LNCAP (cell line): ENCODE data around the gene DLGAP4.

Experiments
- CTCF ChIP-seq: fragments of 450-650 bp; IDR thresholded peaks from 2 replicates; pipeline ENCODE4 v1.5.1; 2017; ENCODE audit warnings: mild to moderate bottlenecking

The DLGAP4 gene

DNA sequence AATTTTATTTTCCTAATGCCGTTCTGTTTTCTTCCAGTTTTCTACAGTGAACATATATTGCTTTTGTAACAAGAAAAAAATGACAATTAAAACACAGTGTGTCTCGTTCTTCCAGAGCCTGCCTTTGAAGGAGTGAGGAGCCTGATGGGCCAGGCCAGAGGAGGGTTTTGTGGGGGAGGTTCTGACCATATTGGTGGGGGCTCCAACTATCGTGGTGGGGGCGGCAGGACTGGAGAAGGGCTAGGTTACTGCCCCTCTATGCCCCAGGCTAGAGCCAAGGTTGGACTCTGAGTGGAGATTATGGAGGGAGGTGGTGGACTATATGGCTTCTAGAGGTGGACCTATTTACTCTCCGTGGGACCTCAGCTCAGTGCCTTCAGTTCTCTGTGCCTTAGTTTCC, 24.0 kb downstream of the DLGAP4 start:
- TF ChIP-seq CTCF, result no peak

DNA sequence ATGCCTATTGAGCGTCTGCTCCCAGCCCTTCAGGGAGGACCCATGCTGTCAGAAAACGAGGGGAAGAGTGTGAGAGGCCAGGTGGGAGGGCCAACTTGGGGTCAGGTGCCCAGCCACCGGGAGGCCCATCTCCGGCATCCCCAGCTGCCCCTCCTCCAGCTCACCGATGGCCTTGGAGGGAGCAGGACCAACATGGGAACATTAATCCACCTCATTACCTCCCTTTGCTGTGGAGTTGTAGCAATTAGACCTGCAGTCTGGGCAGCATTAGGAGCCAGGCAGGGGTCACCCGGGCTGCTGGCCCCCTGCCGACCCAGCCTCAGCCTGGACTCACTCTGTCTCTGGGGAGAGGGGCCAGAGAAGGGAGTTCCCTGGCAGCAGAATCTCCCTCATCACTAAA, 25.1 kb downstream of the DLGAP4 start:
- TF ChIP-seq CTCF, result no peak

DNA sequence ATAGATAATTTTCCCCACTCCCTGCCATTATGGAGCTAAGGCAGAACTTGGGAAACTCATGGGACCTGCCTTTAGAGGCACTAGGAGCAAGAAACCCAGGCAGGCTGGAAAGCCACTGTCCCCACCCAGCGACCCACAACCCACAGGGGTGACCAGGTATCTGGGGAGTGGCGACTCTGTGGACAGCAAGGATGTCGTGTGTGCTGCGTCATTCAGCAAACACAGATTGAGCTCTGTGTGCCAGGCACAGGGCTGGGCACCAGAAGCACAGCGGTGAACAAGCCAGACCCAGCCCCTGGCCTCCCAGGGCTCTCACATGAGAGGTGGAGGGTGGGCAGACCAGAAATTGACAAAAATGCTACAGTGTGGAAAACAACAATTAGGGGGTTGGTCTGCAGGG, 27.7 kb downstream of the DLGAP4 start:
- TF ChIP-seq CTCF, result no peak

GRCh38 chr20:36334281-36335205, 28.4 kb downstream of the DLGAP4 start:
- TF ChIP-seq CTCF, result no peak

DNA sequence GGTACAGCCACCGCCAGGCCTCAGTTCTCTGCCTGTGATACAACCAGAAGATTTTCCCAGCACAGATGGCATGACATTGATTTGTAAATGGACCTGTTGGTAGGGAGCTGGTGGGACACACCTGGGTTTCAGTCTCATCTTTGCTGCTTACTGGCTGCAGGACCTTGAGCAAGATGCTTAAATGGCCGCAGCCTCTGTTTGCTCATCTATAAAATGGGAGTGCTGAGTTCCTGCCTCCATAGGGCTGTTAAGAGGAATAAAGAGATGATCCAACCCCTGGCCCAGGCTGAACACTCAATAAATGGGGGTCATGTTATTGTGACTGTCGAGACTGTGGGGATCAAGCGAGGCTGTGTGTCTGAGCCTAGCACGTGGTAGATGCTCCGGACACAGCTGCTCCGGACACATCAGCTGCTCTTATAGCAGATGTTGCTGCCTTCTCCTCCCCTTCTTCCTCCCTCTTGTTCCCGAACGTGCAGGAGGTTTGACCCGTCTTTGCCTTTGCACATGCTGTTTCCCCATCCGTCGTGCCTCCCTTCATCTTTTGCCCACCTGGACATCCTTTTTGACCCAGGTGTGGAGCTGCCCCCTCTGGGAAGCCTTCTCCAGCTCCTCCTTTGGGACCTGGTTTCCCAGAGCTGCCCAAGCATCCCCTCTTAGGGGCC, 29.2 kb downstream of the DLGAP4 start:
- no peak for TF ChIP-seq CTCF

DNA sequence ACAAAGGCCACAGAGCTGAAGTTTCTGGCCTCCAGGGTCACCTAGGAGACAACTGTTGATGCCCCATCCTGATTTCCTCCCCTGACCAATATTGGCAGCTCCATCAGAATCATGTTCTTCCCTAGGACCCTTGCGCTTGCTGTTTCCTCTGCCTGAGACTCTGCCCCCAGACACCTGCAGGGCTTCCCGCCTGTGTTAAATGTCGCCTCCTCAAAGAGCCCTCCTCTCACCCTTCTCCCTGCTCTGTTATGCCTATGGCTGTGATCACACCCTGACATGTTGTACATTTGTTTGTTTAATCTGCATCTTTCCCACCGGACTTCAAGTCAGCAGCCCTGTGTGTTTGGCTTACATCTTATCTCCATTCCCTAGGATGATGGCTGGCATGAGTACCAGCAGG, 30.1 kb downstream of the DLGAP4 start:
- TF ChIP-seq CTCF, result no peak

GRCh38 chr20:36336954-36337704, 31.0 kb downstream of the DLGAP4 start:
- TF ChIP-seq CTCF, result no peak
